Activated CD8-positive, alpha-beta memory T cell treated with anti-CD3 and anti-CD28 coated beads, Interleukin-2, amount 10 ng/mL, durations not matched to agents 7 days and 5 days (primary cell): ENCODE data around the gene VGF. TPM values are rescaled to one million over a fixed set of nuclear protein-coding genes. Genes with fewer than 3 reads are reported as not detected.
"Not testable (repeated sequence)": the region's sequence is repeated elsewhere in the genome, so short reads cannot be mapped to it uniquely, and the experiment has no call there.

Experiments used
- ATAC-seq: fragments of 150-1000 bp; cut with Tn5 transposase; one replicate; pipeline ENCODE4 v1.10.0; 2021; ENCODE audit warnings: moderate library complexity
- CTCF ChIA-PET: fragments of 350-600 bp; sonication (Branson Sonifier 250); formaldehyde crosslinking; loops from one replicate; lab custom pipeline; 2021; ENCODE audit warnings: antibody characterized with exemption; lab: Charles Lee
- DNase-seq: peaks from one replicate; pipeline ENCODE4 v3.0.0-alpha.2; 2020
- H3K27ac Mint-ChIP-seq: one replicate; pipeline ENCODE4 v1.8.0; 2021; ENCODE audit warnings: mild to moderate bottlenecking, mixed read lengths
- H3K27me3 Mint-ChIP-seq: one replicate; pipeline ENCODE4 v1.8.0; 2021; ENCODE audit warnings: mixed read lengths
- H3K36me3 Mint-ChIP-seq: one replicate; pipeline ENCODE4 v1.8.0; 2021; ENCODE audit warnings: mild to moderate bottlenecking, mixed read lengths
- H3K4me1 Mint-ChIP-seq: one replicate; pipeline ENCODE4 v1.8.0; 2021; ENCODE audit warnings: mixed read lengths
- H3K4me3 Mint-ChIP-seq: one replicate; pipeline ENCODE4 v1.8.0; 2021; ENCODE audit warnings: mild to moderate bottlenecking, moderate library complexity, mixed read lengths
- H3K9me3 Mint-ChIP-seq: one replicate; pipeline ENCODE4 v1.8.0; 2022; ENCODE audit warnings: low read depth, mixed read lengths
- total RNA-seq, 2 experiments: library from RNA; stranded (reverse); gene quantifications; one replicate each; pipeline ENCODE4 v1.2.3, GENCODE V29; 2021

Gene VGF
- total RNA-seq, 2 experiments from 2014 or later: 0.44 to 0.66 TPM

GRCh38 chr7:101137651-101138212 is 27.6 kb downstream of the VGF start:
- peaks cover 47% of the 10 kb centered on the region for H3K27me3 Mint-ChIP-seq
- DNase-seq (no peak), ATAC-seq (no peak)
- peaks cover 42% of the 10 kb centered on the region for H3K4me1 Mint-ChIP-seq
- CTCF ChIA-PET: interaction anchor here (0.6 to 3.0 kb wide), 13 partner anchors 10 to 243 kb away, joined by 3 to 16 read pairs (median 4); partner anchors contain the start of genes SERPINE1 and VGF
- H3K9me3 Mint-ChIP-seq: no peaks in the 10 kb centered on the region
- H3K27ac Mint-ChIP-seq: no peak overlapping the region
- no peak overlapping the region for H3K4me3 Mint-ChIP-seq
- no peaks in the 10 kb centered on the region for H3K36me3 Mint-ChIP-seq

GRCh38 chr7:101134399-101134980 is 30.9 kb downstream of the VGF start:
- ATAC-seq (no peak), DNase-seq (no peak)
- H3K27me3 Mint-ChIP-seq: peaks cover 65% of the 10 kb centered on the region
- H3K36me3 Mint-ChIP-seq: no peaks in the 10 kb centered on the region
- H3K4me1 Mint-ChIP-seq: peaks cover 23% of the 10 kb centered on the region
- CTCF ChIA-PET: interaction anchor here (0.8 to 4.0 kb wide), 3 partner anchors 9 to 58 kb away, joined by 3 to 20 read pairs (median 4); no protein-coding TSS in a partner anchor
- H3K4me3 Mint-ChIP-seq: no peak overlapping the region
- H3K9me3 Mint-ChIP-seq: no peaks in the 10 kb centered on the region
- H3K27ac Mint-ChIP-seq: no peak overlapping the region

DNA sequence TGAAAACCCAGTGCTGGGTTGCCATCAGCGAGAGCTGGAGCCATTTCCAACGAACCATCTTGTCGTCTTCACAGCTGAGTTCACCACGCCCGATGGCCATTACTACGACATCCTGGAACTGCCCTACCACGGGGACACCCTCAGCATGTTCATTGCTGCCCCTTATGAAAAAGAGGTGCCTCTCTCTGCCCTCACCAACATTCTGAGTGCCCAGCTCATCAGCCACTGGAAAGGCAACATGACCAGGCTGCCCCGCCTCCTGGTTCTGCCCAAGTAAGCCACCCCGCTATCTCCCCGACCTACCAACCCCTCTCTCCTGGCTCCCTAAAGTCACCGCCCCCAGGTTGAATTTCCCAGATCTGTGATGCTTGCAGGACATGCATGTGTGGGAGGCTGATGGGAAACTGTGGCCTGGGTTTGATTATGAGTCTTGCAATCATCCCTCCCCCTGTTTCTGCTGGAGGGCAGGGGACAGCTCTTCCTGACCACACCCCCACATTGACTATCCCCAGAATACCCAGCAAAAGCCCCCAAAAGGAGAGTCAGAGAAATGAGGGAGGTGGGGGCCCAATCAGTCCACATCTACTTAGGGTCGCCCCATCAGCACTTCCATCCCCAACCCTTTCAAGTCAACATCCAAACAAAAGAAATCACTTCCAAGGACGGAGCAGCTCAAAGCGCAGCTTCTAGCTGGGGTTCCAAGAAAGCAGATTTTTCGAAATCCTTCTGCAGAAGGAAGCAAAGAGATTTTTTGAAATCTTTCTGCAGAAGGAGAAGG is 31.6 kb downstream of the VGF start:
- CTCF ChIA-PET: interaction anchor here (0.8 to 4.0 kb wide), 4 partner anchors 10 to 239 kb away, joined by 3 to 20 read pairs (median 4); no protein-coding TSS in a partner anchor
- Mint-ChIP-seq H3K9me3 (no peaks in the 10 kb centered on the region), H3K36me3 (no peaks in the 10 kb centered on the region), H3K4me1 (peaks cover 19% of the 10 kb centered on the region), H3K4me3 (no peak overlapping the region), H3K27me3 (peaks cover 67% of the 10 kb centered on the region), H3K27ac (no peak overlapping the region)
- no peak for DNase-seq
- no peak for ATAC-seq

DNA sequence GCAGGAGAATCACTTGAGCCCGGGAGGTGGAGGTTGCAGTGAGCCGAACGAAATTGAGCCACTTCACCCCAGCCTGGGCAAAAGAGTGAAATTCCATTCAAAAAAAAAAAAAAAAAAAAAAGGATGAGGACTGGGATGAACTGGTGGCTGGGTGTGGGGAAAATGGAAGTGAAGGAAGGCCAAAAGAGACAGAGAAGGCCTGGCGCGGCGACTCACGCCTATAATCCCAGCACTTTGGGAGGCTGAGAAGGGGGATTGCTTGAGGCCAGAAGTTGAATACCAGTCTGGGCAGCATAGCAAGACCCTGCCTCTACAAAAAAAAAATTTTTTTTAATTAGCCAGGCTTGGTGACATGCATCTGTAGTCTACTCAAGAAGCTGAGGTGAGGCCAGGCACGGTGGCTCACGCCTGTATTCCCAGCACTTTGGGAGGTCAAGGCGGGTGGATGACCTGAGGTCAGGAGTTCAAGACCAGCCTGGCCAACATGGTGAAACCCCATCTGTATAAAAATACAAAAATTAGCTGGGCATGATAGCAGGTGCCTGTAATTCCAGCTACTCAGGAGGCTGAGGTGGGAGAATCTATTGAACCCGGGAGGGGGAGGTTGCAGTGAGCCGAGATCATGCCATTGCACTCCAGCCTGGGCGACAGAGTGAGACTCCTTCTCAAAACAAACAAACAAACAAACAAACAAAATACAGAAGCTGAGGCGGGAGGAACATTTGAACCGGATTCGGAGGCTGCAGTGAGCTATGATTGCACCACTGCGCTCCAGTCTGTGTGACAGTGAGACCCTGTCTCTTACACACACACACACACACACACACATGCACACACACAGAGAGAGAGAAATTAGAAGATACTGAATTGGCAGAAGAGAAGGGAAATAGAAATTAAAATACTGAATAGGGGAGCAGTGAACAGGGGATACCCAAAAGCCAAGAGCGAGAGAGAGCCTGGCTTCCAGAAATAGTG is 32.5 kb downstream of the VGF start:
- not testable (repeated sequence) for DNase-seq, ATAC-seq, H3K4me3 Mint-ChIP-seq, H3K36me3 Mint-ChIP-seq, H3K9me3 Mint-ChIP-seq, H3K27ac Mint-ChIP-seq
- CTCF ChIA-PET: interaction anchor here (0.8 to 4.0 kb wide), 2 partner anchors 11 to 238 kb away, joined by 4 to 20 read pairs; no protein-coding TSS in a partner anchor
- Mint-ChIP-seq H3K4me1 (peaks cover 17% of the 10 kb centered on the region), H3K27me3 (peaks cover 72% of the 10 kb centered on the region)

DNA sequence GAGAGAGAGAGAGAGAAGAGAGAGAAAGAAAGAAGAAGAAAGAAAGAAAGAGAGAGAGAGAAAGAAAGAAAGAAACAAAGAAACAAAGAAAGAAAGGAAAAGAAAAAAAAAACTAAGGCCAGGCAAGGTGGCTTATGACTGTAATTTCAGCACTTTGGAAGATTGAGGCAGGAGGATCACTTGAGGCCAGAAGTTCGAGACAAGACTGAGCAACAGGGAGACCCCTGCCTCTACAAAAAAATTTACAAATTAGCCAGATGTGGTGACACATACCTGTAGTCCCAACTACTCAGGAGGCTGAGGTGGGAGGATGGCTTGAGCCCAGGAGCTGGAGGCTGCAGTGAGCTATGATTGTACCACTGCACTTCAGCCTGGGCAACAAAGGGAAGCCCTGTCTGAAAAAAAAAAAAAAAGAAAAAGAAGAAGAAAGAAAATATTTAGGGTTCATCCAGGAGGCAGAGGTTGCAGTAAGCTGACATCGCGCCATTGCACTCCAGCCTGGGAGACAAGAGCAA is 35.7 kb downstream of the VGF start:
- Mint-ChIP-seq H3K4me3 (no peak overlapping the region), H3K27ac (no peak overlapping the region), H3K36me3 (no peaks in the 10 kb centered on the region), H3K9me3 (no peaks in the 10 kb centered on the region), H3K4me1 (peaks cover 35% of the 10 kb centered on the region), H3K27me3 (peaks cover 60% of the 10 kb centered on the region)
- CTCF ChIA-PET: interaction anchor here (1.7 kb wide), 2 partner anchors 9 to 14 kb away, joined by 6 read pairs; no protein-coding TSS in a partner anchor
- DNase-seq: no peak
- ATAC-seq: no peak

DNA sequence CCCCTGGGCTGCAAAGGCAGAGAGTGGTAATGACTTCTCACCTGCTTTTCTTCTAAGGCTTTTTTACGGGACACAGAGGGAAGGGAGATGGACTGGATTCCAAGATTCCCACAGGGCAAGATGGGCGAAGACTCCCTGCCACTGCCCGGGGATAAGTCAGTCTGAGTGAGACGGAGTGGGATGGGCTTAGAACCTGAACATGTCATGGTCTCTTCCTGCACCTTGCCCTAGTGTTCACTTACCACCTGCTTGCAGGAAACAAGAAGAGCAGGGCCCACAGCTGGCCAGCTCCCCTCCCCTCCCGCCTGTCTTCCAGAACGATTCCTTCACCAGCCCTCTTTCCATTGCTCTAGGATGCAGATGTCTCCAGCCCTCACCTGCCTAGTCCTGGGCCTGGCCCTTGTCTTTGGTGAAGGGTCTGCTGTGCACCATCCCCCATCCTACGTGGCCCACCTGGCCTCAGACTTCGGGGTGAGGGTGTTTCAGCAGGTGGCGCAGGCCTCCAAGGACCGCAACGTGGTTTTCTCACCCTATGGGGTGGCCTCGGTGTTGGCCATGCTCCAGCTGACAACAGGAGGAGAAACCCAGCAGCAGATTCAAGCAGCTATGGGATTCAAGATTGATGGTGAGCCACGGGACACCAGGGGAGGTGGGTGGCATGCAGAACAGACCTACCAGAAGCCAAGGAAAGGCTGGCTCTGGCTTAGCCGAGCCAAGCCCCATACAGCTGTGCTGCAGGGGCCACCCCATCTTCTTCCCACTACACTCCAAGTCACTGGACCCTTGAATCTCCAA is 37.1 kb downstream of the VGF start:
- no peak for DNase-seq
- no peak for ATAC-seq
- Mint-ChIP-seq H3K4me3 (no peak overlapping the region), H3K27me3 (peaks cover 54% of the 10 kb centered on the region), H3K36me3 (no peaks in the 10 kb centered on the region), H3K27ac (no peak overlapping the region), H3K9me3 (no peaks in the 10 kb centered on the region), H3K4me1 (peaks cover 38% of the 10 kb centered on the region)
- CTCF ChIA-PET: interaction anchor here (1.1 to 2.2 kb wide), 2 partner anchors 8 to 16 kb away, joined by 7 to 16 read pairs; no protein-coding TSS in a partner anchor

GRCh38 chr7:101127460-101128039 is 37.8 kb downstream of the VGF start:
- ATAC-seq (no peak), DNase-seq (no peak)
- no peaks in the 10 kb centered on the region for H3K36me3 Mint-ChIP-seq
- H3K9me3 Mint-ChIP-seq: no peaks in the 10 kb centered on the region
- CTCF ChIA-PET: interaction anchor here (1.1 to 2.3 kb wide), 6 partner anchors 9 to 188 kb away, joined by 3 to 16 read pairs (median 7); no protein-coding TSS in a partner anchor
- peaks cover 57% of the 10 kb centered on the region for H3K27me3 Mint-ChIP-seq
- peak overlapping the region; percentile 38 for H3K4me3 Mint-ChIP-seq
- H3K4me1 Mint-ChIP-seq: peaks cover 40% of the 10 kb centered on the region
- peak overlapping the region; percentile 18 for H3K27ac Mint-ChIP-seq

- Mint-ChIP-seq H3K27me3 (peaks cover 58% of the 10 kb centered on the region), H3K27ac (peak within 1 kb of the TSS; percentile 33), H3K4me3 (peak within 1 kb of the TSS; percentile 38), H3K4me1 (peaks cover 47% of the 10 kb centered on the region), H3K36me3 (no peaks in the 10 kb centered on the region), H3K9me3 (no peaks in the 10 kb centered on the region)
- CTCF ChIA-PET: interaction anchor here (1.1 to 2.3 kb wide), 7 partner anchors 10 to 188 kb away, joined by 3 to 16 read pairs (median 7); no protein-coding TSS in a partner anchor
- peak; percentile 86 for DNase-seq
- ATAC-seq: peak; percentile 86
Measured at GRCh38 chr7:101126651-101127459, 38.5 kb downstream of the VGF start, which contains the start of gene SERPINE1. Gene SERPINE1 (plus strand): TSS chr7:101127104. CDS start chr7:101128394, 1,290 bp downstream.

GRCh38 chr7:101125989-101126650 is 39.2 kb downstream of the VGF start:
- Mint-ChIP-seq H3K27me3 (peaks cover 60% of the 10 kb centered on the region), H3K4me3 (peak overlapping the region; percentile 38), H3K4me1 (peaks cover 47% of the 10 kb centered on the region)

GRCh38 chr7:101124376-101125056 is 40.9 kb downstream of the VGF start:
- no peaks in the 10 kb centered on the region for H3K9me3 Mint-ChIP-seq
- H3K4me1 Mint-ChIP-seq: peaks cover 47% of the 10 kb centered on the region
- no peaks in the 10 kb centered on the region for H3K36me3 Mint-ChIP-seq
- peaks cover 64% of the 10 kb centered on the region for H3K27me3 Mint-ChIP-seq
- no peak overlapping the region for H3K4me3 Mint-ChIP-seq
- ATAC-seq: no peak
- CTCF ChIA-PET: interaction anchor here (1.4 to 1.7 kb wide), 2 partner anchors 46 to 158 kb away, joined by 3 to 5 read pairs; no protein-coding TSS in a partner anchor
- DNase-seq: no peak
- H3K27ac Mint-ChIP-seq: peak overlapping the region; percentile 56

More at GRCh38 chr7:101125989-101126650, 39.2 kb downstream of the VGF start:
- H3K9me3 Mint-ChIP-seq: no peaks in the 10 kb centered on the region
- no peaks in the 10 kb centered on the region for H3K36me3 Mint-ChIP-seq
- DNase-seq: peak; percentile 69
- ATAC-seq: peak; percentile 34
- CTCF ChIA-PET: interaction anchor here (1.1 to 2.3 kb wide), 9 partner anchors 11 to 189 kb away, joined by 3 to 16 read pairs (median 5); no protein-coding TSS in a partner anchor
- H3K27ac Mint-ChIP-seq: peak overlapping the region; percentile 33
